Panc1 (cell line): ENCODE data around the gene CST4. TPM values are rescaled to one million over a fixed set of nuclear protein-coding genes. Genes with fewer than 3 reads are reported as not detected.
"Not testable (repeated sequence)": the region's sequence is repeated elsewhere in the genome, so short reads cannot be mapped to it uniquely, and the experiment has no call there.

Source experiments
- ATAC-seq: fragments of 200-7000 bp; cut with Tn5 transposase; 2 replicates; pipeline ENCODE4 v1.9.1; 2020; ENCODE audit warnings: mild to moderate bottlenecking, moderate library complexity
- BruUV-seq: library from RNA; stranded (reverse); fragments of 400-500 nt; replicated peaks from 2 replicates; lab custom pipeline; 2021; lab: Mats Ljungman, UMichigan
- CTCF ChIA-PET: fragments of 300-600 bp; sonication (Branson Sonifier 250); formaldehyde crosslinking; loops from one replicate; lab custom pipeline; 2022; ENCODE audit warnings: antibody characterized with exemption; lab: Charles Lee
- POLR2A ChIA-PET: fragments of 300-600 bp; sonication (Branson Sonifier 250); formaldehyde crosslinking; loops from one replicate; lab custom pipeline; 2022; ENCODE audit warnings: antibody characterized with exemption; lab: Charles Lee
- DNase-seq: peaks from one replicate; pipeline ENCODE4 v3.0.0-alpha.2; 2010; ENCODE audit warnings: low read depth, low spot score
- H3K27ac ChIP-seq: 2 replicates; pipeline ENCODE4 v1.5.1; 2011; ENCODE audit warnings: mild to moderate bottlenecking, low read length, inconsistent platforms
- H3K27me3 ChIP-seq: fragments of 200-500 bp; sonication (Bioruptor generic); 2 replicates; pipeline ENCODE4 v1.6.0; 2014; ENCODE audit warnings: low read length, inconsistent platforms; ENCODE audit not compliant: control insufficient read depth, insufficient read depth
- H3K36me3 ChIP-seq: fragments of 200-500 bp; sonication (Bioruptor generic); 2 replicates; pipeline ENCODE4 v1.5.1; 2014; ENCODE audit warnings: inconsistent platforms, mild to moderate bottlenecking, low read length, moderate library complexity; ENCODE audit not compliant: control insufficient read depth, insufficient read depth
- H3K4me1 ChIP-seq: 2 replicates; pipeline ENCODE4 v1.5.1; 2011; ENCODE audit warnings: inconsistent platforms, mild to moderate bottlenecking, low read length, moderate library complexity; ENCODE audit not compliant: control insufficient read depth, insufficient read depth
- H3K4me3 ChIP-seq, 2 experiments: 2 replicates each; pipeline ENCODE4 v1.5.1; 2011 to 2012; ENCODE audit warnings: low read depth in 2 of 2, low read length in 2 of 2, mild to moderate bottlenecking in 2 of 2, inconsistent platforms in 1 of 2, moderate library complexity in 1 of 2
- H3K9me3 ChIP-seq: fragments of 200-500 bp; sonication (Bioruptor generic); 2 replicates; pipeline ENCODE4 v1.5.1; 2014; ENCODE audit warnings: low read depth, mild to moderate bottlenecking, inconsistent platforms, low read length, moderate library complexity; ENCODE audit not compliant: control insufficient read depth, insufficient read depth
- CTCF ChIP-seq: fragments of 450-650 bp; IDR thresholded peaks from 2 replicates; pipeline ENCODE4 v1.5.1; 2017; ENCODE audit warnings: mild to moderate bottlenecking
- POLR2AphosphoS5 ChIP-seq: IDR thresholded peaks from 2 replicates; pipeline ENCODE4 v1.6.1; 2012; ENCODE audit warnings: mild to moderate bottlenecking, low read depth, low read length, moderate library complexity
- SIN3A ChIP-seq: IDR thresholded peaks from 2 replicates; pipeline ENCODE4 v1.6.1; 2012; ENCODE audit warnings: low read depth, mild to moderate bottlenecking, low read length, moderate library complexity, borderline replicate concordance; ENCODE audit not compliant: insufficient read depth
- TCF7L2 ChIP-seq: IDR thresholded peaks from 2 replicates; pipeline ENCODE4 v1.6.1; 2011; ENCODE audit warnings: mild to moderate bottlenecking, low read depth, low read length, inconsistent platforms
- in situ Hi-C: cut with HindIII; loops from 2 replicates; pipeline ENCODE4 v1.10.0; 2016; ENCODE audit warnings: low sequenced_read_pairs, low pct_unique_long_range_greater_than_20kb
- intact Hi-C: fragments of 100-400 bp; cut with micrococcal nuclease; formaldehyde crosslinking; loops from one replicate; pipeline ENCODE4 v1.10.0; 2022; ENCODE audit not compliant: unreplicated experiment
- total RNA-seq: library from RNA; stranded (reverse); gene quantifications from one replicate; pipeline ENCODE4 v1.2.1, GENCODE V29; 2021; ENCODE audit not compliant: unreplicated experiment
- TF ChIP-seq, protein P1 (sequence below), 2 experiments: IDR thresholded peaks; 2 replicates each; pipeline ENCODE4 v1.6.1; 2011 to 2012; ENCODE audit warnings: low read depth in 2 of 2, control low read depth in 1 of 2, low read length in 1 of 2, mild to moderate bottlenecking in 1 of 2, moderate library complexity in 1 of 2; ENCODE audit not compliant: insufficient read depth in 1 of 2

CST4 gene
- total RNA-seq, 1 experiment from 2014 or later: not detected

GRCh38 chr20:23702021-23702420 is 13.2 kb upstream of the CST4 start:
- TF ChIP-seq POLR2AphosphoS5: no peak
- TF ChIP-seq TCF7L2: no peak
- no peak for TF ChIP-seq SIN3A
- TF ChIP-seq, protein P1, sequence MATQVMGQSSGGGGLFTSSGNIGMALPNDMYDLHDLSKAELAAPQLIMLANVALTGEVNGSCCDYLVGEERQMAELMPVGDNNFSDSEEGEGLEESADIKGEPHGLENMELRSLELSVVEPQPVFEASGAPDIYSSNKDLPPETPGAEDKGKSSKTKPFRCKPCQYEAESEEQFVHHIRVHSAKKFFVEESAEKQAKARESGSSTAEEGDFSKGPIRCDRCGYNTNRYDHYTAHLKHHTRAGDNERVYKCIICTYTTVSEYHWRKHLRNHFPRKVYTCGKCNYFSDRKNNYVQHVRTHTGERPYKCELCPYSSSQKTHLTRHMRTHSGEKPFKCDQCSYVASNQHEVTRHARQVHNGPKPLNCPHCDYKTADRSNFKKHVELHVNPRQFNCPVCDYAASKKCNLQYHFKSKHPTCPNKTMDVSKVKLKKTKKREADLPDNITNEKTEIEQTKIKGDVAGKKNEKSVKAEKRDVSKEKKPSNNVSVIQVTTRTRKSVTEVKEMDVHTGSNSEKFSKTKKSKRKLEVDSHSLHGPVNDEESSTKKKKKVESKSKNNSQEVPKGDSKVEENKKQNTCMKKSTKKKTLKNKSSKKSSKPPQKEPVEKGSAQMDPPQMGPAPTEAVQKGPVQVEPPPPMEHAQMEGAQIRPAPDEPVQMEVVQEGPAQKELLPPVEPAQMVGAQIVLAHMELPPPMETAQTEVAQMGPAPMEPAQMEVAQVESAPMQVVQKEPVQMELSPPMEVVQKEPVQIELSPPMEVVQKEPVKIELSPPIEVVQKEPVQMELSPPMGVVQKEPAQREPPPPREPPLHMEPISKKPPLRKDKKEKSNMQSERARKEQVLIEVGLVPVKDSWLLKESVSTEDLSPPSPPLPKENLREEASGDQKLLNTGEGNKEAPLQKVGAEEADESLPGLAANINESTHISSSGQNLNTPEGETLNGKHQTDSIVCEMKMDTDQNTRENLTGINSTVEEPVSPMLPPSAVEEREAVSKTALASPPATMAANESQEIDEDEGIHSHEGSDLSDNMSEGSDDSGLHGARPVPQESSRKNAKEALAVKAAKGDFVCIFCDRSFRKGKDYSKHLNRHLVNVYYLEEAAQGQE (IDR thresholded peaks at IDR 0.05; ENCODE audit: insufficient read depth in 1 of 2, low read depth in 2 of 2, low read length in 1 of 2): no peak
- TF ChIP-seq CTCF: no peak
- Histone ChIP-seq H3K9me3 (no peaks in the 10 kb centered on the region), H3K27me3 (no peaks in the 10 kb centered on the region), H3K36me3 (no peaks in the 10 kb centered on the region), H3K4me3 (no peak overlapping the region), H3K4me1 (no peaks in the 10 kb centered on the region), H3K27ac (no peak overlapping the region)
- ChIA-PET POLR2A (no interaction called here), CTCF (no interaction called here)
- in situ Hi-C loops (no loop called here), intact Hi-C loops (no loop called here)
- no peak for DNase-seq
- no peak for ATAC-seq
- BruUV-seq: no TSS peak

- no peaks in the 10 kb centered on the region for H3K27me3 ChIP-seq
- H3K27ac ChIP-seq: no peak overlapping the region
- H3K4me3 ChIP-seq: no peak overlapping the region
- H3K36me3 ChIP-seq: no peaks in the 10 kb centered on the region
- intact Hi-C loops: no loop called here
- ATAC-seq (no peak), DNase-seq (no peak)
- in situ Hi-C loops: no loop called here
- no TSS peak for BruUV-seq
- no peaks in the 10 kb centered on the region for H3K9me3 ChIP-seq
- no peak for TF ChIP-seq POLR2AphosphoS5
- ChIA-PET POLR2A (no interaction called here), CTCF (no interaction called here)
- H3K4me1 ChIP-seq: no peaks in the 10 kb centered on the region
Measured at GRCh38 chr20:23700931-23701330, 12.1 kb upstream of the CST4 start.

GRCh38 chr20:23697947-23698346 is 9.1 kb upstream of the CST4 start:
- ChIA-PET CTCF (no interaction called here), POLR2A (no interaction called here)
- H3K36me3 ChIP-seq: no peaks in the 10 kb centered on the region
- intact Hi-C loops (no loop called here), in situ Hi-C loops (no loop called here)
- H3K4me1 ChIP-seq: no peaks in the 10 kb centered on the region
- H3K27me3 ChIP-seq: 0 out of 2 replicates have a peak, but pooled peaks cover 2% of the 10 kb centered on the region
- no TSS peak for BruUV-seq
- H3K27ac ChIP-seq: no peak overlapping the region
- no peak overlapping the region for H3K4me3 ChIP-seq
- no peaks in the 10 kb centered on the region for H3K9me3 ChIP-seq
- TF ChIP-seq TCF7L2: no peak
- TF ChIP-seq, protein P1 (IDR thresholded peaks at IDR 0.05; ENCODE audit: insufficient read depth in 1 of 2, low read depth in 2 of 2, low read length in 1 of 2): no peak
- no peak for DNase-seq
- no peak for ATAC-seq

- BruUV-seq, H3K4me1 ChIP-seq, CTCF ChIA-PET, intact Hi-C loops, POLR2A ChIA-PET, H3K27me3 ChIP-seq, in situ Hi-C loops, H3K4me3 ChIP-seq, H3K36me3 ChIP-seq, H3K9me3 ChIP-seq, ATAC-seq, H3K27ac ChIP-seq, DNase-seq: not testable (repeated sequence)
Measured at GRCh38 chr20:23695068-23695395, 6.2 kb upstream of the CST4 start.
